OCI-LY1 (cell line): ENCODE data around the gene TMEM243.

Experiments
- EZH2 ChIP-seq: fragments of 200-600 bp; sonication (generic), shearing (Covaris generic); IDR thresholded peaks from 2 replicates; pipeline ENCODE4 v1.8.0; 2017; ENCODE audit warnings: borderline replicate concordance, mixed run types, mild to moderate bottlenecking, antibody characterized with exemption, low read length, moderate library complexity, mixed read lengths
- TF ChIP-seq, protein P1 (sequence below): fragments of 200-600 bp; sonication (generic), shearing (Covaris generic); IDR thresholded peaks from 2 replicates; pipeline ENCODE4 v1.5.1; 2017; ENCODE audit warnings: mild to moderate bottlenecking, antibody characterized with exemption, low read length, moderate library complexity, mixed read lengths

DNA sequence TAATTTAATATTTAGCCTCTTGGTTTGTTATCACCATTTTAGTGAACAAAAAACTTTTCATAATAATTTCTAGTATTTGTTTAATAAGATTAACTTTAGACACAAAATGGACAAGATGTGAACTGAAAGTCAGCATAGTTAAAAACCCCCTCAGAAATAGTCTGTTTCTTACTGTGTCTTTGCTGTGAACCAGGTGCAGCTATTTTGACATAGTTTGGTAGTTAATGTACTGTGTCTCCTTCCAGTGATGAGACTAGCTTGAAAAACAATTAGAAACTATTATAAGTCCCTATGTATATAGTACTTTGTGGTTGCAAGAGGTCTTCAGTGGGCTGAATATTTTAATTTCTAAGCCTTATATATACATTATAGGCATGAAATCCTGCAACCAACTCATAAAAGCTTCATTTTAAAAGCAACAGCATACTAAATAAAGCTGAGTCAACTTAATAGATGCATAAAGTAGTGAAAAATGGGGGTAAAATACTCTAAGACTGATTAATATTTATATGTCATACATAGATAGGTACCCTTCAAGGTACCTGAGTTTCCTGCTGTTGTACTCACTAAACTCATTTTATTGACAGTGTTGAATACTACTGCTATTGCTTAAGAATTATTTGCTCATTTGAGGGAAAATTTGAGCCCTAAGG, 48.1 kb downstream of the TMEM243 start:
- TF ChIP-seq, protein P1, sequence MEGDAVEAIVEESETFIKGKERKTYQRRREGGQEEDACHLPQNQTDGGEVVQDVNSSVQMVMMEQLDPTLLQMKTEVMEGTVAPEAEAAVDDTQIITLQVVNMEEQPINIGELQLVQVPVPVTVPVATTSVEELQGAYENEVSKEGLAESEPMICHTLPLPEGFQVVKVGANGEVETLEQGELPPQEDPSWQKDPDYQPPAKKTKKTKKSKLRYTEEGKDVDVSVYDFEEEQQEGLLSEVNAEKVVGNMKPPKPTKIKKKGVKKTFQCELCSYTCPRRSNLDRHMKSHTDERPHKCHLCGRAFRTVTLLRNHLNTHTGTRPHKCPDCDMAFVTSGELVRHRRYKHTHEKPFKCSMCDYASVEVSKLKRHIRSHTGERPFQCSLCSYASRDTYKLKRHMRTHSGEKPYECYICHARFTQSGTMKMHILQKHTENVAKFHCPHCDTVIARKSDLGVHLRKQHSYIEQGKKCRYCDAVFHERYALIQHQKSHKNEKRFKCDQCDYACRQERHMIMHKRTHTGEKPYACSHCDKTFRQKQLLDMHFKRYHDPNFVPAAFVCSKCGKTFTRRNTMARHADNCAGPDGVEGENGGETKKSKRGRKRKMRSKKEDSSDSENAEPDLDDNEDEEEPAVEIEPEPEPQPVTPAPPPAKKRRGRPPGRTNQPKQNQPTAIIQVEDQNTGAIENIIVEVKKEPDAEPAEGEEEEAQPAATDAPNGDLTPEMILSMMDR, result no peak
- TF ChIP-seq EZH2, result no peak
